ENCODE results near the gene ACTC1. TPM values are rescaled to one million over a fixed set of nuclear protein-coding genes. Genes with fewer than 3 reads are reported as not detected.

ACTC1 gene
- 15.3 TPM for polyA plus RNA-seq
- long read RNA-seq, donor 1, partial matches to known transcripts = 0 of 3 reads
- long read RNA-seq, donor 1, other reads (novel, unspliced or antisense) = 0 of 3 reads
- long read RNA-seq, donor 2 = 0 reads
- long read RNA-seq, donor 3 = 0 reads
- long read RNA-seq, donor 4 = 0 reads
- long read RNA-seq, donor 5, transcript ACTC1-201 (7 exons, 3,694 nt) = major isoform, 7 of 7 reads
- long read RNA-seq, donor 5, partial matches to known transcripts = 0 of 7 reads
- long read RNA-seq, donor 5, other reads (novel, unspliced or antisense) = 0 of 7 reads
- long read RNA-seq, donor 6 = 0 reads
- long read RNA-seq, donor 7, transcript ACTC1-201 (7 exons, 3,694 nt) = major isoform, 13 of 20 reads
- long read RNA-seq, donor 7, partial matches to known transcripts = 6 of 20 reads
- long read RNA-seq, donor 7, other reads (novel, unspliced or antisense) = 0 of 20 reads
- long read RNA-seq, donor 8, transcript ACTC1-201 (7 exons, 3,694 nt) = major isoform, 9 of 15 reads
- long read RNA-seq, donor 8, partial matches to known transcripts = 6 of 15 reads
- long read RNA-seq, donor 8, other reads (novel, unspliced or antisense) = 0 of 15 reads
- long read RNA-seq, donor 9, partial matches to known transcripts = 0 of 2 reads
- long read RNA-seq, donor 9, other reads (novel, unspliced or antisense) = 0 of 2 reads
- long read RNA-seq, donor 10, partial matches to known transcripts = 0 of 1 reads
- long read RNA-seq, donor 10, other reads (novel, unspliced or antisense) = 0 of 1 reads
- long read RNA-seq, donor 11 = 0 reads

DNA sequence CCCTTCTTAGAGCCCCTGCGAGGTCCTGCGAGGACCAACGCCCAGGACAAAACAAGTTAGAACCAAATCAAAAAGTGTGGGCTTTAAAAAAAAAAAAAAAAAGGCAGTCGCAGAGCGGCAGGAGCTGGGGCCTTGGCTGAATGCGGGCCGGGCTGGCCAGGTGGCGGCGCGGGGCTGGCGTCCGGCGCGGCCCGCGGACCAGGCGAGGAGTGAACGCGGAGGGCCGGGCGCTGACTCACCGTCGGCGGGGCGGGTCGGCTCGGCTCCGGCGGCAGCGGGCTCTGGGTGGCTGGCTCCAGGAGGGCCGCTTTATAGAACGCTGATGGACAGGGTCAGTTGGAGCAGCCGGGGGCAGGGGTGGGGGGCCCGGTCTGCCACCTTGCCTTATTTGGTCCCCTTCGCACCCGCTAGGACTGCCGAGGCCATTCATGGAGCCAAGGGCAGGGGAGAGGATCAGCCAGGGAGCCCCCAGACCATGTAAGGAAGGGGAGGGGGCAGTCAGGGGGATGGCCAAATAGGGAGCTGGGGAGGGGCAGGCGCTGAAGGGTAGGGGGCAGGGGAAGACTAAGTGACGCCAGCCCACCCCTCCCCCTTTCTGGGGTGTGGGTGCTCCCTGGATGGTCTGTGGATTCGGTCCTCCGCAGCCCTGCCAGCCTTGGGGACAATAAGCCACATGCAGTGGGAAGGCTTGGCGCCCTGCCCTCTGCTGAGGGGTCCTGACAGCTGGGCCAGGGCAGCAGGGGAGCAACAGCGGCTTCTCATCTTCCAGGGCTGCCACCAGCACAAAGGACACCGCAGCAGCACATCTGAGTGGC lies at the start of gene ACTC1:
Gene ACTC1, minus strand, starts transcription at position 283 of the 815 bp plus-strand sequence. CDS start 741 bp downstream, outside the sequence.
- 0% methylated on average over 1 of the region's 44 CpGs for WGBS (ENCODE audit: insufficient coverage, low lambda C conversion rate)
- Histone ChIP-seq H3K27ac (ENCODE audit: low read length) (no peak within 1 kb of the TSS), H3K9me3 (ENCODE audit: control insufficient read depth, low read depth, low read length) (no peaks in the 10 kb centered on the region), H3K36me3 (ENCODE audit: control insufficient read depth, insufficient read depth, low read length) (no peaks in the 10 kb centered on the region), H3K4me3 (ENCODE audit: low read length) (no peak within 1 kb of the TSS), H3K27me3 (ENCODE audit: control insufficient read depth, insufficient read depth, low read length) (peaks cover 65% of the 10 kb centered on the region), H3K4me1 (ENCODE audit: control insufficient read depth, insufficient read depth, low read length) (no peaks in the 10 kb centered on the region)
- DNase-seq = no peak

DNA sequence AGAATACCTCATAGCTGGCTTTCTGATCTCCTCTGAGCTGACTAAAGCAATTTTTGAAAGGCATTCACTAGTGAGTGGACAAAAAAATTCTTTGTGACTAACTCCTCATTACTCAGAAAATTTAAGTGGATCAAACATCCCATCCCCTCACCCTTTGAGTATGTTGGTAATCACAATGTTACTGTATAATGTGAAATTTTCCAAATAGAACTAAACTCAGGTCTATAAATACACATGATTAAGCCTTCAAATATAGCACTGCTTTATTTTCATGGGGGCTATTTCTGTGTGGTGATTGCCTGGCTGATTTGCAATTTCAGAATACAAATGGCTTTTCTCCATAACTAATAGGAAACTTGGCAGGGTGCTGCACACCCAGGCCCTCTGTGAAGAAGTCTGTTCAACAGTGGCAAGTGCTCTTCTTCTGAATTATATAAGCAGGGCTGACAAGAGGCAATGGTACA lies 45.9 kb upstream of the ACTC1 start:
- Histone ChIP-seq H3K4me3 (ENCODE audit: low read length) (no peak overlapping the region), H3K27ac (ENCODE audit: low read length) (no peak overlapping the region), H3K27me3 (ENCODE audit: control insufficient read depth, insufficient read depth, low read length) (no peaks in the 10 kb centered on the region), H3K36me3 (ENCODE audit: control insufficient read depth, insufficient read depth, low read length) (no peaks in the 10 kb centered on the region), H3K9me3 (ENCODE audit: control insufficient read depth, low read depth, low read length) (no peaks in the 10 kb centered on the region), H3K4me1 (ENCODE audit: control insufficient read depth, insufficient read depth, low read length) (no peaks in the 10 kb centered on the region)
- DNase-seq = no peak

DNA sequence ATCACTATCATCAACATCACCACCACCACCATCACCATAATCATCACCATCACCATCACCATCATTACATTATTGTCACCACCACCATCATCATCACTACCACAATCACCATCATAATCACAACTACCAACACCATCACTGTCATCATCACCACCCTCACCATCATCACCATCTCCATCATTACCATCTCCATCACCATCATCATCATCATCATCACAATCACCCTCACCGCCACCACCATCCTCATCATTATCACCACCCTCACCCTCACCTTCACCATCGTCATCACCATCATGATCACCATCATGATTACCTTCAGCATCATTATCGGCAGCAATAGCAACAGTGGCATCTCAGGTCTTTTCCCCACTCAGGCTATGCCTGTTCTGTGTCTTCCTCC lies 42.9 kb upstream of the ACTC1 start:
- H3K27me3 ChIP-seq (ENCODE audit: control insufficient read depth, insufficient read depth, low read length) = no peaks in the 10 kb centered on the region
- DNase-seq = no peak
- no peak overlapping the region for H3K4me3 ChIP-seq (ENCODE audit: low read length)
- WGBS (ENCODE audit: insufficient coverage, low lambda C conversion rate) = no CpG with 5 or more reads among the region's 3 CpGs
- H3K36me3 ChIP-seq (ENCODE audit: control insufficient read depth, insufficient read depth, low read length) = no peaks in the 10 kb centered on the region
- H3K9me3 ChIP-seq (ENCODE audit: control insufficient read depth, low read depth, low read length) = no peaks in the 10 kb centered on the region
- H3K4me1 ChIP-seq (ENCODE audit: control insufficient read depth, insufficient read depth, low read length) = no peaks in the 10 kb centered on the region
- no peak overlapping the region for H3K27ac ChIP-seq (ENCODE audit: low read length)

DNA sequence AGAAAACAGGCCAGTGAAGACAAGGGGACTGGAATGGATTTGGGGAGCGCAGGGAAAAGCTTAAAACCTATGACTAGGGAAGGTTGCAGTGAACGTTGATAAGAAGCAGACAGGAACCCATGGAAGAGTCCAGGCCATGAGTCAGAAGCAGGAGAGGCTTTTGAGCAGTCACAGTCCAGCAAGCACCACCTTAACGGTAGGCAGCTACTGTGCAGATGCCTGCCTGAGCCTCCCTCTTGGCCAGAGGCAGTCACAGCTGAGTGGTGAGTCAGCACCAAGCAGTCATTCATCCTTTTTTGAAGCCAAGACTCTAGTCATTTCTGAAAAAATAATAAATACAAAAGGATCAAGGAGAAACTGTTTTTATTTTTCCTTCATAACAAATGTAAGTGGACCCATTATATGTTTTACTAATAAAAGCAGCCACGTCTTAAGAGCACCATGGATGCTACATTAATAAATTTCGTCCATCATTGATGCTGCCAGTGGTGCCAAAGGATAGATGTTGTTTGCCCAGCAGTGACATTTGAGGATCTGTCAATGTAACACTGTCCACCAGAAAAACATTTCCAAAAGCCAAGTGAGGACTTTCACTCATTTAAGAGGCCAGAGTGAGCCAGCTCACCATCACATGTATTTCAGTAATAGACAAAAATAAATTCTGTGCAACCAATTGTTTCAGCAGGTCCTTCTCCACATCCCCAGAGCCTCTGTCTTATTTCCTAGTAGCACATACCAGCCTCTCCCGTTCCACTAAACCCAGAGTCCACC lies 42.1 kb upstream of the ACTC1 start:
- H3K4me1 ChIP-seq (ENCODE audit: control insufficient read depth, insufficient read depth, low read length) = no peaks in the 10 kb centered on the region
- no peaks in the 10 kb centered on the region for H3K36me3 ChIP-seq (ENCODE audit: control insufficient read depth, insufficient read depth, low read length)
- no CpG with 5 or more reads among the region's 6 CpGs for WGBS (ENCODE audit: insufficient coverage, low lambda C conversion rate)
- H3K27ac ChIP-seq (ENCODE audit: low read length) = no peak overlapping the region
- no peaks in the 10 kb centered on the region for H3K27me3 ChIP-seq (ENCODE audit: control insufficient read depth, insufficient read depth, low read length)
- no peaks in the 10 kb centered on the region for H3K9me3 ChIP-seq (ENCODE audit: control insufficient read depth, low read depth, low read length)
- DNase-seq = no peak
- H3K4me3 ChIP-seq (ENCODE audit: low read length) = no peak overlapping the region

DNA sequence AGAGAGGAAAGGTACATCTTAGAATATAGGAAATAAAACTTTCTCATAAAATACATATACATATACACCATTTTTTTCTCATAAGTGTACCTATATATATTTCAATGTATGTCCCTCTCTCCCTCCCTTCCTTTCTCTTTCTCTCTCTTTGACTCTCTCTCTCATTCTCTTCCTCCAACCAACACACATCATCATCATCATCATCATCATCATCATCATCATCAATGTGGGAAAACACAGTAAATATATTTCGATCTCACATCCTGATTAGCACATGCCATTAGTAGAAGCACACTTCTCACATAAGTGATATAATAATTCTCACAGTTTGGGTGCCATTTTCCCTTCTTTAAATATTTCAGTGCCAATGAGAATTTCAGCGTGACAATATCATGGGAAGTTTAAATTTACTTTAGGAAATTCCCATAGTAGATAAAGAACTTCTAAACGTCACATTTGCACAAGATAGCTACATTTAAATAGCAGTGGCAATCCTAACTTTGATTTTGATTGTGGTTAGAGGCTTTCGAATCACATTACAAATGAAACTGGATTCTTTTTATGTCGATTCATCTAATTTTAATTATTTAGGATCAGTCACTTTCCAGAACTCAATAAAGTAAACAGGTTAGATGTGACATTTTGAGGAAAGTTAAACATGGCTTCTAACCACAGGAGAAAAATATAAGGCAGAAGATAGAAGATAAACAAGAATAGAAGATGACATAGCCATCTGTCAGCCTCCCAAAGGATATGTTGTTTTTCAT lies 33.0 kb upstream of the ACTC1 start:
- H3K27me3 ChIP-seq (ENCODE audit: control insufficient read depth, insufficient read depth, low read length) = no peaks in the 10 kb centered on the region
- no peak overlapping the region for H3K4me3 ChIP-seq (ENCODE audit: low read length)
- no peaks in the 10 kb centered on the region for H3K4me1 ChIP-seq (ENCODE audit: control insufficient read depth, insufficient read depth, low read length)
- no peak overlapping the region for H3K27ac ChIP-seq (ENCODE audit: low read length)
- no peaks in the 10 kb centered on the region for H3K9me3 ChIP-seq (ENCODE audit: control insufficient read depth, low read depth, low read length)
- H3K36me3 ChIP-seq (ENCODE audit: control insufficient read depth, insufficient read depth, low read length) = no peaks in the 10 kb centered on the region
- 87% methylated on average over 5 of the region's 5 CpGs for WGBS (ENCODE audit: insufficient coverage, low lambda C conversion rate)
- no peak for DNase-seq

DNA sequence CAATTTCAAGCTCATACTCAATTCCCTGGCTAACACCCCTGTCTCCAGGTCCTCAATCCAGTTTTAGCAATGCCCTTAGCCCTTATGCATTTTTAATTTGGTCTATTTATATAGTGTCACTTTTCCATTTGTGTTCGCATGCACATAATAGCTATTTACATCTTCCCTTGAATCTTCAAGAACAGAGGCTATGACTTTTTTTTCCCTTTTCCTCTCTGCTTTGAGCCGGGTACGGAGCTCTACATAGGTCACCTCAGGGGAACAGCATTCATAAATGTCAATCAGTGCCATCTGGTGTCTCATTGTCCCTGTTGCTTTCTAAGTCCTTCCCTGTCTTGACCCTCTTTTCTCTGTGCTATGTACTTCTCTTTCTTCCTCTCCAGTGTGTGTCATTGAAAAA lies 26.5 kb upstream of the ACTC1 start:
- 83% methylated on average over 3 of the region's 3 CpGs for WGBS (ENCODE audit: insufficient coverage, low lambda C conversion rate)

DNA sequence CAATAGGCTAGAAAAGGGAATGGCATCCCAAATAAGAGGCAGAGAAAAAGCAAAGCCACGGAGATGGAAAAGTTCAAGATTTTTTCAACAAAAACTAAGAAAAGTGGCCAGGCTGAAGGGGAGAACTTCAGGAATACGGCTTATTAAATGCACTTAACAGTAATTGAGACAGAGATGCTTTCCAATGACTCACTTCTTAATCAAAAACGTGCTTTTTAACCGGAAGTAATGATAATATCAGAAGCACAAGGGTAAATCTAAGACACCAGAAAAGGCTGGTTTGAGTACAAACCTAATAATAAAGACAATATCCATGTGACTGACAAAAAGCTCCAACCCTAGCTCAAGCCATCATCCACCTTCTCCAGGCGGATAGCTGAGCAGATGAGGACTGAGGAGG lies 24.8 kb upstream of the ACTC1 start:
- H3K36me3 ChIP-seq (ENCODE audit: control insufficient read depth, insufficient read depth, low read length) = no peaks in the 10 kb centered on the region
- 100% methylated on average over 1 of the region's 5 CpGs for WGBS (ENCODE audit: insufficient coverage, low lambda C conversion rate)
- no peak overlapping the region for H3K4me3 ChIP-seq (ENCODE audit: low read length)
- H3K27me3 ChIP-seq (ENCODE audit: control insufficient read depth, insufficient read depth, low read length) = no peaks in the 10 kb centered on the region
- no peak overlapping the region for H3K27ac ChIP-seq (ENCODE audit: low read length)
- DNase-seq = no peak
- no peaks in the 10 kb centered on the region for H3K4me1 ChIP-seq (ENCODE audit: control insufficient read depth, insufficient read depth, low read length)
- no peaks in the 10 kb centered on the region for H3K9me3 ChIP-seq (ENCODE audit: control insufficient read depth, low read depth, low read length)

More for the DNA sequence above, 26.5 kb upstream of the ACTC1 start:
- no peaks in the 10 kb centered on the region for H3K9me3 ChIP-seq (ENCODE audit: control insufficient read depth, low read depth, low read length)
- H3K4me3 ChIP-seq (ENCODE audit: low read length) = no peak overlapping the region
- H3K27ac ChIP-seq (ENCODE audit: low read length) = no peak overlapping the region
- H3K36me3 ChIP-seq (ENCODE audit: control insufficient read depth, insufficient read depth, low read length) = no peaks in the 10 kb centered on the region
- DNase-seq = no peak
- no peaks in the 10 kb centered on the region for H3K4me1 ChIP-seq (ENCODE audit: control insufficient read depth, insufficient read depth, low read length)
- no peaks in the 10 kb centered on the region for H3K27me3 ChIP-seq (ENCODE audit: control insufficient read depth, insufficient read depth, low read length)

DNA sequence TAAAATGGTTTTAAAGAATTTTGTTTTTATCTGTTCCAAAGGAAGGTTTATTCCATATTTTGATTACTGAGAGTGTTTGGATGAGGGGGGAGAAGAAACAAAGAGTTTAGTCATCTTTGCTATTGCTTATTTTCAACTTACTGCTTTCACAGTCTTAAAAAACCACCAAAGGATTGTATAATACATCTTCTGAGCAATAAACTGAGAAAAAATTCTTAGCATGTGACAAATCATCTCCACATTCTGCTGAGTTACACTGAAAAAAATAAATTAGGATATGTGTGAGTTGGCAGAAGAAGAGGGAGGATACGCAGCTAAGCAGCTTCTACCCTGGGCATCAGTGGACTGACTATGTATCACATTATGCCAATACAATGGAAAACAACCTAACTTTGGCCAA lies 23.2 kb upstream of the ACTC1 start:
- Histone ChIP-seq H3K27ac (ENCODE audit: low read length) (no peak overlapping the region), H3K4me3 (ENCODE audit: low read length) (no peak overlapping the region), H3K4me1 (ENCODE audit: control insufficient read depth, insufficient read depth, low read length) (no peaks in the 10 kb centered on the region), H3K36me3 (ENCODE audit: control insufficient read depth, insufficient read depth, low read length) (no peaks in the 10 kb centered on the region), H3K9me3 (ENCODE audit: control insufficient read depth, low read depth, low read length) (no peaks in the 10 kb centered on the region), H3K27me3 (ENCODE audit: control insufficient read depth, insufficient read depth, low read length) (no peaks in the 10 kb centered on the region)
- WGBS (ENCODE audit: insufficient coverage, low lambda C conversion rate) = 100% methylated on average over 1 of the region's 1 CpG
- no peak for DNase-seq

DNA sequence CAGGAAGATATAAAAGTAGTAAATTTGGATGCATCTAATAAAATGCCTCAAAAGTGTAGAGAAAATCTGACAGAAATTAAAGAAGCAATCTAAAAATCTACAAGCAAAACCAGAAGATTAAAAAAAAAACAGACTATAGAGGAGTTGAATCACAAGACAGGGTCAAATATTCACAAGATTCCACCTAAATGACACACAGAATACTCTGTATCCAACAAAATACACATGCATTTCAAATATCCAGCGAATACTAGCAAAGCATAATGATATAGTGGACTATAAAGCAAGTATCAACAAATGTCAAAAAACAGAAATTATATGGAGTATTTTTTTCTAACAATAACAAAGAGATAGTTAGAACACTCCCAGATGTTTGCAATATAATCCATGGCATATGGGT lies 20.5 kb upstream of the ACTC1 start:
- no peaks in the 10 kb centered on the region for H3K27me3 ChIP-seq (ENCODE audit: control insufficient read depth, insufficient read depth, low read length)
- no peaks in the 10 kb centered on the region for H3K4me1 ChIP-seq (ENCODE audit: control insufficient read depth, insufficient read depth, low read length)
- WGBS (ENCODE audit: insufficient coverage, low lambda C conversion rate) = 80% methylated on average over 1 of the region's 1 CpG
- no peaks in the 10 kb centered on the region for H3K9me3 ChIP-seq (ENCODE audit: control insufficient read depth, low read depth, low read length)
- no peak for DNase-seq
- no peaks in the 10 kb centered on the region for H3K36me3 ChIP-seq (ENCODE audit: control insufficient read depth, insufficient read depth, low read length)
- no peak overlapping the region for H3K4me3 ChIP-seq (ENCODE audit: low read length)
- no peak overlapping the region for H3K27ac ChIP-seq (ENCODE audit: low read length)

Measured in large intestine (tissue), 12 donors.